HEK293 (cell line): ENCODE measurements around the gene FOXP1.

ENCODE experiments used
- CTCF ChIA-PET: fragments of 350-600 bp; formaldehyde crosslinking; extraction: SDS; loops from one replicate; lab custom pipeline; 2021; ENCODE audit warnings: antibody characterized with exemption; lab: Yijun Ruan, JAX
- POLR2A ChIA-PET: fragments of 300-600 bp; formaldehyde crosslinking; extraction: SDS; loops from one replicate; lab custom pipeline; 2020; ENCODE audit warnings: antibody characterized with exemption, inconsistent platforms; lab: Yijun Ruan, JAX
- H3K27ac ChIP-seq: fragments of 200-500 bp; sonication (Bioruptor generic); 2 replicates; pipeline ENCODE4 v1.5.1; 2014; ENCODE audit warnings: low read depth, low read length, control low read depth, inconsistent platforms; ENCODE audit errors: extremely low read depth
- H3K36me3 ChIP-seq, 2 experiments: fragments of 200-500 bp in 1 of 2; sonication (Bioruptor generic) in 1 of 2; 1 replicate in 1 of 2; 2 replicates in 1 of 2; pipeline ENCODE4 v1.5.1; 2014 to 2017; ENCODE audit warnings: inconsistent platforms in 2 of 2, low read length in 2 of 2; ENCODE audit not compliant: control insufficient read depth in 2 of 2, insufficient read depth in 1 of 2
- H3K4me1 ChIP-seq: fragments of 200-500 bp; sonication (Bioruptor generic); 2 replicates; pipeline ENCODE4 v1.5.1; 2014; ENCODE audit warnings: mild to moderate bottlenecking, low read length, inconsistent platforms; ENCODE audit not compliant: control insufficient read depth, insufficient read depth
- H3K4me3 ChIP-seq: 2 replicates; pipeline ENCODE4 v1.5.1; 2011; ENCODE audit warnings: low read depth, mild to moderate bottlenecking, control low read depth, low read length, moderate library complexity
- H3K9me3 ChIP-seq: fragments of 200-500 bp; sonication (Bioruptor generic); 2 replicates; pipeline ENCODE4 v1.5.1; 2014; ENCODE audit warnings: low read depth, low read length, inconsistent platforms; ENCODE audit not compliant: control insufficient read depth, insufficient read depth
- AEBP2 ChIP-seq: fragments of 450-650 bp; formaldehyde crosslinking; IDR thresholded peaks from 2 replicates; pipeline ENCODE4 v1.5.1; 2016; ENCODE audit warnings: missing biosample characterization, missing genetic modification characterization, borderline replicate concordance
- GLI2 ChIP-seq: fragments of 450-650 bp; formaldehyde crosslinking; IDR thresholded peaks from 2 replicates; pipeline ENCODE4; 2017; ENCODE audit warnings: missing biosample characterization, missing genetic modification characterization, low read depth, borderline replicate concordance
- KLF17 ChIP-seq: fragments of 450-650 bp; formaldehyde crosslinking; IDR thresholded peaks from 2 replicates; pipeline ENCODE4 v1.5.1; 2016; ENCODE audit warnings: missing biosample characterization, missing genetic modification characterization
- MEIS1 ChIP-seq: sonication (generic); formaldehyde crosslinking; IDR thresholded peaks from 2 replicates; pipeline ENCODE4 v1.8.1; 2022; ENCODE audit warnings: missing genetic modification reagents, mild to moderate bottlenecking, borderline replicate concordance
- WT1 ChIP-seq: fragments of 450-650 bp; formaldehyde crosslinking; IDR thresholded peaks from 2 replicates; pipeline ENCODE4 v1.5.1; 2016; ENCODE audit warnings: missing biosample characterization, missing genetic modification characterization
- ZBTB10 ChIP-seq: fragments of 450-650 bp; formaldehyde crosslinking; IDR thresholded peaks from 2 replicates; pipeline ENCODE4 v1.5.1; 2016; ENCODE audit warnings: missing biosample characterization, missing genetic modification characterization
- ZBTB17 ChIP-seq: fragments of 450-650 bp; formaldehyde crosslinking; IDR thresholded peaks from 2 replicates; pipeline ENCODE4 v1.5.1; 2016; ENCODE audit warnings: missing biosample characterization, missing genetic modification characterization
- ZBTB21 ChIP-seq: fragments of 450-650 bp; formaldehyde crosslinking; IDR thresholded peaks from 2 replicates; pipeline ENCODE4 v1.5.1; 2017; ENCODE audit warnings: missing biosample characterization, missing genetic modification characterization
- ZNF112 ChIP-seq: fragments of 450-650 bp; formaldehyde crosslinking; IDR thresholded peaks from 2 replicates; pipeline ENCODE4 v1.5.0; 2017; ENCODE audit warnings: missing biosample characterization, missing genetic modification characterization
- ZNF121 ChIP-seq: fragments of 450-650 bp; formaldehyde crosslinking; IDR thresholded peaks from 2 replicates; pipeline ENCODE4 v1.5.1; 2016; ENCODE audit warnings: missing biosample characterization, missing genetic modification characterization
- ZNF146 ChIP-seq: fragments of 450-650 bp; formaldehyde crosslinking; IDR thresholded peaks from 2 replicates; pipeline ENCODE4 v1.5.1; 2016; ENCODE audit warnings: missing biosample characterization, missing genetic modification characterization
- ZNF292 ChIP-seq: fragments of 450-650 bp; formaldehyde crosslinking; IDR thresholded peaks from 2 replicates; pipeline ENCODE4 v1.5.1; 2016; ENCODE audit warnings: low read depth, missing biosample characterization, missing genetic modification characterization, borderline replicate concordance
- ZNF423 ChIP-seq: fragments of 450-650 bp; formaldehyde crosslinking; IDR thresholded peaks from 2 replicates; pipeline ENCODE4 v1.5.1; 2016; ENCODE audit warnings: missing biosample characterization, missing genetic modification characterization
- ZNF548 ChIP-seq: fragments of 450-650 bp; formaldehyde crosslinking; IDR thresholded peaks from 2 replicates; pipeline ENCODE4 v1.5.1; 2016; ENCODE audit warnings: missing biosample characterization, missing genetic modification characterization
- ZNF549 ChIP-seq: fragments of 450-650 bp; IDR thresholded peaks from 2 replicates; pipeline ENCODE4 v1.5.1; 2018; ENCODE audit warnings: missing biosample characterization, missing genetic modification characterization, mild to moderate bottlenecking, inconsistent platforms, moderate library complexity
- ZNF654 ChIP-seq: fragments of 450-650 bp; formaldehyde crosslinking; IDR thresholded peaks from 2 replicates; pipeline ENCODE4 v1.5.1; 2016; ENCODE audit warnings: low read depth, missing biosample characterization, missing genetic modification characterization
- ZNF664 ChIP-seq: fragments of 450-650 bp; formaldehyde crosslinking; IDR thresholded peaks from 2 replicates; pipeline ENCODE4 v1.5.1; 2016; ENCODE audit warnings: missing biosample characterization, missing genetic modification characterization
- ZNF701 ChIP-seq: fragments of 450-650 bp; formaldehyde crosslinking; IDR thresholded peaks from 2 replicates; pipeline ENCODE4 v1.5.1; 2016; ENCODE audit warnings: missing biosample characterization, missing genetic modification characterization
- ZNF704 ChIP-seq: fragments of 450-650 bp; formaldehyde crosslinking; IDR thresholded peaks from 2 replicates; pipeline ENCODE4 v1.5.1; 2016; ENCODE audit warnings: missing biosample characterization, missing genetic modification characterization
- ZNF747 ChIP-seq: fragments of 450-650 bp; formaldehyde crosslinking; IDR thresholded peaks from 2 replicates; pipeline ENCODE4 v1.5.1; 2016; ENCODE audit warnings: missing biosample characterization, missing genetic modification characterization
- ZNF776 ChIP-seq: fragments of 450-650 bp; formaldehyde crosslinking; IDR thresholded peaks from 2 replicates; pipeline ENCODE4 v1.5.0; 2017; ENCODE audit warnings: missing biosample characterization, missing genetic modification characterization, borderline replicate concordance
- ZSCAN4 ChIP-seq: fragments of 450-650 bp; formaldehyde crosslinking; IDR thresholded peaks from 2 replicates; pipeline ENCODE4 v1.5.1; 2017; ENCODE audit warnings: missing biosample characterization, missing genetic modification characterization

The FOXP1 gene

GRCh38 chr3:71026634-71027578 lies 556.6 kb downstream of the FOXP1 start:
- TF ChIP-seq ZBTB17 (peak; percentile 37; the same call in 1 of the 2 replicates), MEIS1 (CRISPR knock-in tag) (no peak), ZNF664 (tag by site-specific recombination) (0 out of 2 replicates have a peak, but pooled peaks have one; percentile 19)
- POLR2A ChIA-PET: no interaction called here
- Histone ChIP-seq H3K4me3 (no peak overlapping the region), H3K27ac (no peak overlapping the region), H3K4me1 (no peaks in the 10 kb centered on the region; the same call in 1 of the 2 replicates), H3K9me3 (no peaks in the 10 kb centered on the region), H3K36me3 (no peaks in the 10 kb centered on the region)
- CTCF ChIA-PET: no interaction called here

- no peak overlapping the region for H3K27ac ChIP-seq
- ChIA-PET CTCF (no interaction called here), POLR2A (no interaction called here)
- TF ChIP-seq ZNF292: no peak
- no peak for TF ChIP-seq ZSCAN4
- no peak for TF ChIP-seq ZNF747
- TF ChIP-seq ZNF146: no peak
- no peak for TF ChIP-seq WT1
- no peak for TF ChIP-seq ZNF654
- TF ChIP-seq ZBTB10: no peak
- TF ChIP-seq ZNF121 (tag by site-specific recombination): no peak
- TF ChIP-seq GLI2 (tag by site-specific recombination): no peak
- TF ChIP-seq ZBTB21 (tag by site-specific recombination): no peak
- no peak for TF ChIP-seq KLF17 (tag by site-specific recombination)
- no peak for TF ChIP-seq ZNF701 (tag by site-specific recombination)
- TF ChIP-seq ZNF112 (tag by site-specific recombination): no peak
- TF ChIP-seq AEBP2 (tag by site-specific recombination): no peak
- no peak for TF ChIP-seq ZNF549
- no peak for TF ChIP-seq ZNF776 (tag by site-specific recombination)
- no peak for TF ChIP-seq ZNF423 (tag by site-specific recombination)
- no peak for TF ChIP-seq ZNF704 (tag by site-specific recombination)
- TF ChIP-seq ZNF548 (tag by site-specific recombination): no peak
- H3K9me3 ChIP-seq: no peaks in the 10 kb centered on the region
- no peaks in the 10 kb centered on the region for H3K36me3 ChIP-seq
- no peak overlapping the region for H3K4me3 ChIP-seq
- no peaks in the 10 kb centered on the region for H3K4me1 ChIP-seq
Measured at GRCh38 chr3:71025516-71025915, 558.0 kb downstream of the FOXP1 start.
